GM10266 (cell line): ENCODE results near the gene CCDC9.

Experiments used
- DNase-seq: peaks from one replicate; pipeline ENCODE4 v3.0.0; 2012; ENCODE audit errors: extremely low spot score
- TF ChIP-seq, protein P1 (sequence below): IDR thresholded peaks from 2 replicates; pipeline ENCODE4 v1.5.1; 2012; ENCODE audit warnings: mild to moderate bottlenecking, low read depth; ENCODE audit not compliant: control insufficient read depth, insufficient read depth; ENCODE audit errors: missing control alignments

Gene CCDC9

DNA sequence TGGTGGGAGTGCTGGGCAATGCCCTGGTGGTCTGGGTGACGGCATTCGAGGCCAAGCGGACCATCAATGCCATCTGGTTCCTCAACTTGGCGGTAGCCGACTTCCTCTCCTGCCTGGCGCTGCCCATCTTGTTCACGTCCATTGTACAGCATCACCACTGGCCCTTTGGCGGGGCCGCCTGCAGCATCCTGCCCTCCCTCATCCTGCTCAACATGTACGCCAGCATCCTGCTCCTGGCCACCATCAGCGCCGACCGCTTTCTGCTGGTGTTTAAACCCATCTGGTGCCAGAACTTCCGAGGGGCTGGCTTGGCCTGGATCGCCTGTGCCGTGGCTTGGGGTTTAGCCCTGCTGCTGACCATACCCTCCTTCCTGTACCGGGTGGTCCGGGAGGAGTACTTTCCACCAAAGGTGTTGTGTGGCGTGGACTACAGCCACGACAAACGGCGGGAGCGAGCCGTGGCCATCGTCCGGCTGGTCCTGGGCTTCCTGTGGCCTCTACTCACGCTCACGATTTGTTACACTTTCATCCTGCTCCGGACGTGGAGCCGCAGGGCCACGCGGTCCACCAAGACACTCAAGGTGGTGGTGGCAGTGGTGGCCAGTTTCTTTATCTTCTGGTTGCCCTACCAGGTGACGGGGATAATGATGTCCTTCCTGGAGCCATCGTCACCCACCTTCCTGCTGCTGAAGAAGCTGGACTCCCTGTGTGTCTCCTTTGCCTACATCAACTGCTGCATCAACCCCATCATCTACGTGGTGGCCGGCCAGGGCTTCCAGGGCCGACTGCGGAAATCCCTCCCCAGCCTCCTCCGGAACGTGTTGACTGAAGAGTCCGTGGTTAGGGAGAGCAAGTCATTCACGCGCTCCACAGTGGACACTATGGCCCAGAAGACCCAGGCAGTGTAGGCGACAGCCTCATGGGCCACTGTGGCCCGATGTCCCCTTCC lies 63.9 kb downstream of the CCDC9 start:
- TF ChIP-seq, protein P1, sequence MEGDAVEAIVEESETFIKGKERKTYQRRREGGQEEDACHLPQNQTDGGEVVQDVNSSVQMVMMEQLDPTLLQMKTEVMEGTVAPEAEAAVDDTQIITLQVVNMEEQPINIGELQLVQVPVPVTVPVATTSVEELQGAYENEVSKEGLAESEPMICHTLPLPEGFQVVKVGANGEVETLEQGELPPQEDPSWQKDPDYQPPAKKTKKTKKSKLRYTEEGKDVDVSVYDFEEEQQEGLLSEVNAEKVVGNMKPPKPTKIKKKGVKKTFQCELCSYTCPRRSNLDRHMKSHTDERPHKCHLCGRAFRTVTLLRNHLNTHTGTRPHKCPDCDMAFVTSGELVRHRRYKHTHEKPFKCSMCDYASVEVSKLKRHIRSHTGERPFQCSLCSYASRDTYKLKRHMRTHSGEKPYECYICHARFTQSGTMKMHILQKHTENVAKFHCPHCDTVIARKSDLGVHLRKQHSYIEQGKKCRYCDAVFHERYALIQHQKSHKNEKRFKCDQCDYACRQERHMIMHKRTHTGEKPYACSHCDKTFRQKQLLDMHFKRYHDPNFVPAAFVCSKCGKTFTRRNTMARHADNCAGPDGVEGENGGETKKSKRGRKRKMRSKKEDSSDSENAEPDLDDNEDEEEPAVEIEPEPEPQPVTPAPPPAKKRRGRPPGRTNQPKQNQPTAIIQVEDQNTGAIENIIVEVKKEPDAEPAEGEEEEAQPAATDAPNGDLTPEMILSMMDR: no peak
- no peak for DNase-seq
